ENCODE data around the gene IL18R1. TPM values are rescaled to one million over a fixed set of nuclear protein-coding genes. Genes with fewer than 3 reads are reported as not detected.

Gene IL18R1
- under 1 TPM; 0.33 to 0.34 TPM for total RNA-seq

GRCh38 chr2:102355526-102356380, at the start of gene IL18R1:
Gene IL18R1 (plus strand): TSS chr2:102355796. CDS start chr2:102362661, 6,865 bp downstream.

GRCh38 chr2:102310964-102311640, 44.5 kb upstream of the IL18R1 start, which contains the start of gene IL1RL1:
Gene IL1RL1 (plus strand): TSS chr2:102311563. CDS start chr2:102338265, 26,702 bp downstream.

GRCh38 chr2:102422910-102423309, 67.3 kb downstream of the IL18R1 start, which contains the start of gene IL18RAP:
Gene IL18RAP (plus strand): TSS chr2:102423160. CDS start chr2:102423278, 118 bp downstream.

Small RNA genes within 50 kb of the gene (small RNA-seq; reads per million reads assigned to genes)
- gene MIR4772, result 0 reads per million in 2 donors

Other genes with a start within 250 kb of the IL18R1 start
- 10 to 100 TPM in 1 of 2 donors, 1 to 10 TPM in 1; 5.7 to 10.7 TPM for gene IL1R1, start 213.1 kb upstream of the IL18R1 start, total RNA-seq
- gene IL1RL2, start 168.8 kb upstream of the IL18R1 start, total RNA-seq, result under 1 TPM; 0.33 to 0.34 TPM
- gene IL1RL1, start 44.2 kb upstream of the IL18R1 start, total RNA-seq, result under 1 TPM; under 0.01 TPM
- gene IL18RAP, start 67.4 kb downstream of the IL18R1 start, total RNA-seq, result not detected
- gene SLC9A4, start 117.4 kb downstream of the IL18R1 start, total RNA-seq, result not detected

Data from melanocyte of skin (primary cell).